AG04450 (cell line): ENCODE results near the gene MBD2. TPM values are rescaled to one million over a fixed set of nuclear protein-coding genes. Genes with fewer than 3 reads are reported as not detected.
"Not testable (repeated sequence)": the region's sequence is repeated elsewhere in the genome, so short reads cannot be mapped to it uniquely, and the experiment has no call there.

Experiments
- CTCF ChIA-PET: fragments of 300-600, 350-600 bp; formaldehyde crosslinking; extraction: SDS; loops from one replicate; lab custom pipeline; 2022; ENCODE audit warnings: antibody characterized with exemption, inconsistent platforms; lab: Charles Lee
- POLR2A ChIA-PET: fragments of 350-600 bp; formaldehyde crosslinking; extraction: SDS; loops from one replicate; lab custom pipeline; 2021; ENCODE audit warnings: antibody characterized with exemption, inconsistent platforms; lab: Yijun Ruan, JAX
- DNase-seq: peaks from one replicate; pipeline ENCODE4 v3.0.0-alpha.2; 2011; ENCODE audit warnings: low read depth, low spot score
- H3K27ac ChIP-seq: one replicate; pipeline ENCODE4 v1.5.1; 2012; ENCODE audit warnings: low read depth, low read length, control low read depth
- H3K27me3 ChIP-seq: one replicate; pipeline ENCODE4 v1.6.0; 2012; ENCODE audit warnings: low read length; ENCODE audit not compliant: control insufficient read depth, insufficient read depth
- H3K4me3 ChIP-seq: 2 replicates; pipeline ENCODE4 v1.5.1; 2011; ENCODE audit warnings: mild to moderate bottlenecking, low read depth, low read length, control low read depth
- H3K9me3 ChIP-seq: 2 replicates; pipeline ENCODE4 v1.5.1; 2012; ENCODE audit warnings: low read length; ENCODE audit not compliant: control insufficient read depth, insufficient read depth
- CTCF ChIP-seq: IDR thresholded peaks from 2 replicates; pipeline ENCODE4 v1.5.1; 2011; ENCODE audit warnings: low read depth, low read length, control low read depth, inconsistent platforms
- polyA plus RNA-seq: library from polyadenylated mRNA; depleted of rRNA; stranded (reverse); fragments of >200 nt; gene quantifications from 2 replicates; pipeline ENCODE4 v1.2.3, GENCODE V29; 2011

MBD2 gene
- polyA plus RNA-seq, 1 experiment: 30.6 TPM

- Histone ChIP-seq H3K27me3 (no peaks in the 10 kb centered on the region), H3K4me3 (peak overlapping the region; percentile 85), H3K27ac (no peak overlapping the region), H3K9me3 (no peaks in the 10 kb centered on the region)
- DNase-seq: no peak
- CTCF ChIA-PET: interaction anchor here (0.5 to 0.8 kb wide), 2 partner anchors 96 to 108 kb away, joined by 4 read pairs; no protein-coding TSS in a partner anchor
- POLR2A ChIA-PET: interaction anchor here (1.0 kb wide), 1 partner anchor 47 kb away, joined by 4 read pairs; the partner anchor contains the start of gene POLI
- TF ChIP-seq CTCF: no peak
Observed at GRCh38 chr18:54222922-54223567, 1.4 kb downstream of the MBD2 start.

- Histone ChIP-seq H3K4me3 (no peak overlapping the region), H3K9me3 (no peaks in the 10 kb centered on the region), H3K27ac (no peak overlapping the region), H3K27me3 (no peaks in the 10 kb centered on the region)
- CTCF ChIA-PET: no interaction called here
- POLR2A ChIA-PET: no interaction called here
- no peak for TF ChIP-seq CTCF
- no peak for DNase-seq
Observed at GRCh38 chr18:54220406-54220805, 4.1 kb downstream of the MBD2 start.

- CTCF ChIA-PET, H3K27ac ChIP-seq, DNase-seq, H3K27me3 ChIP-seq, H3K4me3 ChIP-seq, H3K9me3 ChIP-seq, POLR2A ChIA-PET: not testable (repeated sequence)
Observed at GRCh38 chr18:54218803-54219202, 5.7 kb downstream of the MBD2 start.

- ChIA-PET CTCF (no interaction called here), POLR2A (no interaction called here)
- TF ChIP-seq CTCF: no peak
Observed at GRCh38 chr18:54218299-54218698, 6.2 kb downstream of the MBD2 start.

GRCh38 chr18:54217624-54218023 is 6.8 kb downstream of the MBD2 start:
- Histone ChIP-seq H3K9me3 (no peaks in the 10 kb centered on the region), H3K27me3 (no peaks in the 10 kb centered on the region), H3K27ac (no peak overlapping the region), H3K4me3 (no peak overlapping the region)
- ChIA-PET CTCF (no interaction called here), POLR2A (no interaction called here)
- no peak for DNase-seq
- no peak for TF ChIP-seq CTCF

More at GRCh38 chr18:54218299-54218698, 6.2 kb downstream of the MBD2 start:
- Histone ChIP-seq H3K9me3 (no peaks in the 10 kb centered on the region), H3K4me3 (no peak overlapping the region), H3K27me3 (no peaks in the 10 kb centered on the region), H3K27ac (no peak overlapping the region)
- DNase-seq: no peak
